GM18517 (cell line): ENCODE measurements around the gene CLCNKB.

Experiments used
- ATAC-seq: cut with Tn5 transposase; IDR thresholded peaks from one replicate; pipeline ENCODE4 v1.9.1; 2021; ENCODE audit warnings: mild to moderate bottlenecking, moderate library complexity; ENCODE audit not compliant: unreplicated experiment

Gene CLCNKB

DNA sequence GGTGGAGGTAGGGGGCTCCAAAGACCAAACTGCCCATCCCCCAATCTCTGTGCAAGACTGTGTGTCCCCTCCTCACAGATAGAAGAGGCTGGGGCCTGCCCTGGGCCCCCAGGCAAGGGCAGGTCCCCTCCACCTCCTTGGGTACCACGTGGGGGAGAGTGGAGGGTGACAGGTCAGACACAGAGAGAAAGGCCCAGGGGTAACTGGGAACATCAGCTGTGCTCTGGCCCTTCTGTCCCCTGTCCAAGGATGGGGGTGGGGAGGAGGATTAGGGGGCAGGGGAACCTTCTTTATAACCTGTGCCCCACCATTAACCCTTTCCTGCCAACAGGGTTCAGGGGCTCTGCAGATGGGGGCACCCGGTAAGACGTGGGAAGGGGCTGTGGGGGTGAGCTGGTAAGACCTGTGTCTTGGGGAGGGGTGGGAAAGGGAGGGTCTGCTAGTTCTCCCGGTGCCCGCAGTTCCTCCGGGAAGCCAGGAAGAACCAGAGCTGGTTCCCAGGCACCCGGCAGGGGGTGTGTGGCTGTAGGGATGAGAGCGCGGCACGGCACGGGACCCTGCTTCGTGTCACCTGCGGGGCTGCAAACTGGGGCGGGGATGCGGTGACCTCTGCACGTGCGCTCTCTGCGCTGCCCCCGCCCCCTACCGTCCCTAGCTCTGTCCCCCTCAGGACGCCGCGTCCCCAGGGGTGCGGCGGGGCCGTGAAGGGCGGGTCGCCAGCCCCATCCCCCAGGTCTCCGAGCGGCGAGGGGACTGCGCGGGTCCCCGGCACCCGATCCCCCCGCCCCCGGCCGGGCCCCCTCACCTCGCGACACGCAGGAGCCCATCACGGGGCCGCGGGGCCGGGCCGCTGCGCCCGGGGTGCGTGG, 29.3 kb downstream of the CLCNKB start:
- no peak for ATAC-seq

DNA sequence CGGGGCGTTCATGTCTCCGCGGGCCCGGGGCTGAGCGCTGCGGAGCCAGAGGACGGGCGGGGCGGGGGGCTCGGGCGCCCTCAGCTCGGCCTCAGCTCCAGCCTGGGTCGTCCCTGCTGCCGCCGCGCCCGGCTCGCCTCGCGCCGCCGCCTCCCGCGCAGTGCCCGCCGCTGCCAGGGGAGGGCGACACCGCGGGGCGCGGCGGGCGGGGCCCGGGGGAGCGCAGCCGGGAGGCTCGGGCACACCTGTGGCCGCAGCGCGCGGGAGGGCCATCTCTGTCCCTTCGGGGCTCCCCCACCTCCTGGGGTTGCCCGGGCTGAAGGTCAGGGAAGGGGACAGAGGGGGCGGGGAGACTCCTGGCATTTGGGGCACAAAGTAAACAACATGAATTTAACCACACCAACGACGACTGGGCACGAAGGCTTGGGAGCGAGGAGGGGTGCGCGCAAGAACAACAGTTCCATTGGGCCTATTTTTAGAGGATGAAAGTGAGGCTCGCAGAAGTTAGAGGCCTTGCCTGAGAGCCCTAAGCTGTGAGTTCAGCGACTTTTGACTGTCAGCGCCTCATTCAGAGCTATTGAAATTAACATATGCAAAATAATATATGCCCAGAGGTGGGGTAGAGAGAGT, 30.0 kb downstream of the CLCNKB start, which contains the start of gene FAM131C:
FAM131C (minus strand) TSS at position 162 of the 630 bp plus-strand sequence. CDS start 209 bp downstream, outside the sequence.
- no peak for ATAC-seq

DNA sequence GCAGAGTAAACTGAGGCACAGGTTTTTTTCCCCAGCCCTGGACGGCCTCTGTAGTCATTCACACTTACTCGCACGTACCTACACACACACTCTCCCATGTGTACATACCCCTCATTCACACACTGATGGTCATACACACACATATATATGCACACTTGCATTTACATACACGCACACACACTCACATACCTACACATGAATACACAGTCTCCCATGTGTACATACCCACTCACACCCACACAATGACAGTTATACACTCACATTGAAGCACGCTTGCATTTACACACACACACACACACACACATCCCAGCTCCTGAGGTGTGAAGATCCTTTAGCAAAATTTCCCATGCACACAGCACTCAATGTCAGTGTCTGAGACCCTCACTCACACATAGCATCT, 30.6 kb downstream of the CLCNKB start:
- ATAC-seq, result no peak

DNA sequence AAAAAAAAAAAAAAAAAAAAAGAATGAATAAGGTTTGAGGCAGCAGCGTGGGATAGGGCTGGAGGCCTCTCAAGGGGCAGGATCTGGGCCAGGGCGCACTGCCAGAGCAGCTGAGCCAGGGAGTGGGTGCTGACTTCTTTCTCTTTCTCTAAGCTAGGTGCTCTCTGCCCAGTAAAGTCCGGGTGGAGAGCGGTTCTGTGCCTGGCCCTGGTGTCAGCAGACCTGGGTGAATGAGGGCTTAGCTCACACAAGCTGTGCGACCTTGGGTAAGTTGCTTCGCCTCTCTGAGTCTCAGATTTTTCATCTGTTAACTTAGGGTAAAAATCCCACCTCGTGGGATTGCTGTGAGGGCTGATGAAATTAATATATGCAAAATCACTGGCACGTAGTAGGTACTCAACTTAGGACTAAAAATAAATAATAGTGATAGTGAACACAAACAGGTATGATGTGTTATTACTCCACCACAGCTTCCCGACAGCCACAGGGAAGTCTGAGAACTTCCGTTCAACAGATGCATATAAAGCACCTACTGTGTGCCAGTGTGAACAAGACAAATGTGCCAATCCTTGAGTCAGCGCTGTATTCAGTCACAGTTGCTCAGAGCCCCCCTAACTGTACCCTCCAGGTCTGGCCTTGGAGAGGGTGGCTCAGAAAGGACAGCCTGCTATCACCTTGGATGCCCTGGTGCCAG, 31.9 kb downstream of the CLCNKB start:
- no peak for ATAC-seq

GRCh38 chr1:16076031-16076864, 32.7 kb downstream of the CLCNKB start:
- no peak for ATAC-seq

GRCh38 chr1:16076865-16077238, 33.3 kb downstream of the CLCNKB start:
- no peak for ATAC-seq

DNA sequence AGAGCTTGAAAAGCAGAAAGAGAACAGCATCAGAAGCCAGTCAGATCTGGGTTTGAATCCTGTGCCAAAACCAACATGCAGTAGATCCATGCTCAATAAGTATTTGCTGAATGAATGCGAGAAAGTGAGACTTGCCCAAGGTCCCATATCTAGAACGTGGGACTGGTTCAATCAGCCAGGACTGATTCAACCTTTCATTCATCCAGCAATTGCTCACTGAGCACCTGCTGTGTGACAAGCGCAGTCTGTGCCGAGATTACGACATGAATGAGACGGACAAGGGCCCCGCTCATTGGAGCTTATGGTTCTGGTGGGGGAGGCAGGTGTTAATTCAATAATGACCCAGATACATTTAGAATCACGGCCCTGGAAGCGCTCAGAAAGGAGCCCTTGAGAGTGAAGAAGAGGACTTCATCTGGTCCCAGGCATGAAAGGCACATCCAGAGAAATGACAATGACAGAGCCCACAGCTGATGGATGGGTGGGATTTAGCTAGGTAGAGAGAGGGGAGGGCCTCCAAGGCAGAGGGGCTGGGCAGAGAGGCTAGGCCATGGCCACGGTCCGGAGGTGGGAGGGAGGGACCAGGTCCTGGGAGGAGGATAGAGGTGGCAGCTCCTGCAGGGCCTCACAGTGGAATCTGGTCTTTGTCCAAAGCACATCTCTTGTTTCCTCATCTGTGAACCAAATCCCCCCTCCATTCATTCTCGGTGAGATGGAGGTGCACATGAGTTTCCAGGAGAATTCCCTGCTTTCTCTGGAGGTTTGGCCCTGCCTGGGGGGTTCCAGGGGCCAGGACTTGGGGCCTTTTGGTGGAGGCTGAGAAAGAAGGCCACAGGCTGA, 34.0 kb downstream of the CLCNKB start:
- no peak for ATAC-seq

- no peak for ATAC-seq
Observed at GRCh38 chr1:16078925-16079656, 35.5 kb downstream of the CLCNKB start.

DNA sequence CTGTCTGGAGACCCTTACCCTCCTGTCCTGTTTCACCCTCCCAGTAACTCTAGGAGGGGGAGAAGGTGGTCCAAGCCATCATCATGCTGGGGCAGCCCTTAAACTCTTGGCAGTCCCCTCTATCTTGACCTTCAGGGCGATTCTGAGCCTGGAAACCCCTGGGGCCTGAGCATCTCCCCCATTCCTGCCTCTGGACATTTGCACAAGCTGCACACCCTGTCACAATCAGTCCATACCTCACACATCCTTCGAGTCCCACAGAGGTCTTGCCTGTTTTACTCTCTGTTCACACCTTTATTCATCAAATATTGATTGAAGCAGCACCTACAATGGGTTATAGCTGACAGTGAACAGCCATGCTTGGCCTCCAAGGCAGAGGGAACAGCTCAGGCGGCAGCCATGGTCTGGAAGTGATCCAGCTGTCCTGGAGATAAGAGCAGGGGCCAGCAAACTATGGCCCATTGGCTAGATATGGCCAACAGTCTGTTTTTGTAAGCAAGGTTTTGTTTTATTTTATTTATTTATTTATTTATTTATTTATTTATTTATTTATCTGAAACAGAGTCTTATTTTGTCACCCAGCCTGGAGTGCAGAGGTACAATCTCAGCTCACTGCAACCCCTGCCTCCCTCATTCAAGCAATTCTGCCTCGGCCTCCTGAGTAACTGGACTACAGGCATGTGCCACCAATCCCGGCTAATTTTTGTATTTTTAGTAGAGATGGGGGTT, 37.0 kb downstream of the CLCNKB start:
- no peak for ATAC-seq

DNA sequence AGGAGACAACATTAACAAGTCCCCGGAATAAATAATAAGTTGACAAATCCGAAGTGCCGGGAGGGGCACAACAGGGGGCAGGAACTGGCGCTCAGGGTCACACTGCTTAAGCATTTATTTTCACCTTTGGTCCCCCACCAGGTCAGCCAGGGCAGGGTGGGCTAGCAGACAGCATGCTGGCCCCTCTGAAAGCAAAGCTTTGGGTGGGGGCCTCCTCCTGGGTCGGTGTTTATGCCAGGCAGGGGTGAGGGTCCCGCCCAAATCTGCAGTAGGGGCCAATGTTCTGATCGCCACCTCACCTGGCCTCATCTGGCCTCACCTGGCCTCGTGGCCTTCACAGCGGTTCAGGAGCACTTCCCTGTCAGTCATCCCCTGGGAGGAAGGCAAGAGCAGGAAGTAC, 38.1 kb downstream of the CLCNKB start:
- ATAC-seq, result no peak

GRCh38 chr1:16082283-16083038, 38.9 kb downstream of the CLCNKB start:
- no peak for ATAC-seq

DNA sequence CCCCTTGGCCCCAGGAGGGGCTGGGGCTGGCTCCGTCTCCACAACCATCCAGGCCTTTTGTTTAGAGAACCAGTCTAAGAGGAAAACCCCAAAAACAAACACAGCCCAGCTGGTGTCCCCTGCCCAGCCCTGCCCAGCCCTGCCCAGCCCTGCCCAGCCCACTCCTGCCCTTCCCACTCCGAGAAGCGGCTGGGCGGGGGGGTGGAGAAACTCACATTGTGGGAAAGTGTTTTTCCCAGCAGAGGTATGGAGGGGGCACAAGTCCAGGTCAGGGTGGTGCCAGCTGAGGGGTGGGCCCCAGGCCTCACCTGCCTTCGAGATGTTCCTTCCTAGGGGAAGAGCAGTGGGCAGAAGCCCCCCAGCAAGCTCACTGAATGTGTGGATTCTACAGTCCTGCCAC, 39.9 kb downstream of the CLCNKB start:
- no peak for ATAC-seq

DNA sequence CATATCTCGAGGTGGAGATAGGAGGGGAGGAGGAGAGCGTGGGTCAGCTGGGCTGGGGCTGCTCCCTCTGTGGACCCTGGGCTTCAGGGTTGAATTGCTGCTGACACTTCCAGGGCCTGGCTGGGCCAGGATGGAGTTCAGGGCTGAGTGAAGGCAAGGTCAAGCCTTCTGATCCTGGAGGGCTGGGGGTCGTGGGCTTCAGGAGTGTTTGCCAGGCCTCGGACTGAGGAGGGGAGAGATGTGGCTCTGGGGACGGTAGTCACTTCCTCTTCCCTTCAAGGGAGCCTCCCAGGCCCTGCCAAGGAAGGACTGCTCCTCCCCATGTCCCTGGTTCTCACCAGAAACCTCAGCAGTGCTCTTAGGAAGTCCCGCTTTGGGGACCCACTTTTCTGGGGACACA, 41.9 kb downstream of the CLCNKB start:
- no peak for ATAC-seq

- no peak for ATAC-seq
Observed at GRCh38 chr1:16087733-16088132, 44.2 kb downstream of the CLCNKB start.

DNA sequence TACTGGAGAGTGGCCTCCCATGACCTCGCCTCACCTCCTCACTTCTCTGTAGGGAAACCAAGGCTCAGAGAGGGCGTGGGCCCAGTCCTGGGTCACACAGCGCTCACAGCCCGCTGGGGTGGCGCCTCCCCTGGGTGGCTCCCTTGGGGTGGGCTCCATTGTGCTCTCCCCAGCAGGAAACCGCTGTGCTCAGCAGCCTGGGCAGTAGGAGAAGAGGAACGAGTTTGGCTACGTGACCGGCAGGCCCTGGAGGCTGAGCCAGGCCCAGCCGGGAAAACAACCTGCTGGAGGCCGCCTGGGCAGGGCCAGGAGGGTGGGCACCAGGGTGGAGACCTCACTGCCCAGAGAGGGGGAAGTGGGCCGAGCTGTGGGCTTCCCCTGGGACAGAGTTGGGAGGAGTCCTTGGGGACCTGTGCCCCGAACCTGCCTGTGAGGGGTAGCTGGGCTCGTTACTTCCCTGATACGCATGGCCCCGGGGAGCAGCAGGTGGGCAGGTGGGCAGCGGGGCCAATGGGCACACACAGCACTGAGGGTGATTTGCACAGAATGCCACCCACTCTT, 44.8 kb downstream of the CLCNKB start:
- no peak for ATAC-seq

DNA sequence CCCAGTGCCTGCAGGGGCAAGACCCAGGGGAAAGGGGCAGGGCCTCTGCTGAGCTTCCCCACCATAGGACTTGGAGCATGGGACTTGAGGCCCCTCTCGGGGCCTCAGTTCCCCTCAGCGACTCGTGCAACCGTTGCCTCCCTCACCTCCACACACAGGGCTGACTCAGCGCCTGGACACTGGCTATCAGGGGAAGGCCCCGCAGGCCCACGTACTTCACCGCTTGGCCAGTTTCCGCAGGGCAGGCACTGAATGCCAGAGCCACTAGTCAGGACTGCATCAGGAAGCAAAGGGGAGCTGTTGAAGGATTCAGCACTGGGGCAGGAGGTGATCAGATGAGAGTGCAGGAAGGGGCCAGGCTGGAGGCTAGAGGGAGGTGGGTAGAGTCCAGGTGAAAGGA, 45.4 kb downstream of the CLCNKB start:
- ATAC-seq, result no peak

DNA sequence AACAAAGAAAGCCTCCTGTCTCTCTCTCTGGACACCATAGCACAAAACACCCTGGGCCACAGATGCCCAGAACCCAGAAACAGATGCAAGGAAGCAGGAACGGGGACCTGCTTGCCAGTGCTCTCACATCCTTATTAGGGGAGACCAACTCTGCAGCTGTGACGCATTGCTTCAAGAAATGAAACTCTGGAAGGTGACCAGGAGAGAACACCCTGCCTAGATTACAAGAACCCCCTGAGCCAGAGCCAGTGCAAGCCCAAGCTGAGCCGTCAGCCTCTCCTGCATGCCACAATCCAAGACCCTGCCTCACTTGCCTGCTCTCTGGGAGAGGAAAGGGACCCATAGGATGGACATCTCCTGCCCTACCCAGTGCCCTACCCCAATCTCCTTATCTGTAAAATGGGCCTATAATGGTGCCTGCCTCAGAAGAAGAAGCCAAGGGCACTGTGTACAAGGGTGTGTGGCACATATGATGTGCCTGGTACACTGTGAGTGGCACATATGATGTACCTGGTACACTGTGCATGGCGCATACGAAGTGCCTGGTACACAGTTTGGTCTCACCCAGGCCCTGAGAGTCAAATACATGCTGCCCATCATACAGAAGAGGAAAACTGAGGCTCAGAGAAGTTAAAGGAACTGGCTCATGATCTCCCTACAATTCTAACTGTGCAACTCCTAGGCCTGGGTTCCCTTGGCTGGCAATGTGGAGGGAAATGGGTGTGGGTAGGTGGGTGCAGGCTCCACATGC, 46.7 kb downstream of the CLCNKB start:
- ATAC-seq, result no peak
